ENCODE data around the gene TP53TG3D.
"Not testable (repeated sequence)": the region's sequence is repeated elsewhere in the genome, so short reads cannot be mapped to it uniquely, and the experiment has no call there.

The TP53TG3D gene

DNA sequence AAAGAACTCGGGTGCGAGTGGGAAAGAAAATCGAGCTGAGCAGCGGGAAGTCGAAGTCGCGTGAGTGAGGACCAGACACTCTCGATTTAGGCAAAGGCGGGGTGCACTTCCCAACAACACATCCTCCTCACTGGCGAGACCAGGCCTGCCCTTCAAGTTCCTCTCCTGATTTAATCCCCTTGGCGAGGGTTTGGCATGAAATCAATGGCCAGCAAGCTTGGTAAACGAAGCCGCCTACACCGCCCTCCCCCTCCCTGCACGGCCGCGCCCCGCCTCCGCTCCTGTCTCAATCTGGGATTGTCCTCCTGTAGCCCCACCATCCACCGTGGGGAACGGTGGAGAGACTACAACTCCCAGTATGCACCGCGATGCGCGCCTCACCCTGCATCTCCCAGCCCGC, at the start of gene TP53TG3D:
TSS of gene TP53TG3D (plus strand) at position 301 of the 400 bp plus-strand sequence. CDS start at position 369, 68 bp downstream.
- DNase-seq (ENCODE audit: low read depth) = not testable (repeated sequence)

- not testable (repeated sequence) for DNase-seq (ENCODE audit: low read depth)
Observed at GRCh38 chr16:32253507-32253906, 421 bp downstream of the TP53TG3D start.

- not testable (repeated sequence) for DNase-seq (ENCODE audit: low read depth)
Observed at GRCh38 chr16:32261526-32261925, 8.4 kb downstream of the TP53TG3D start.

DNA sequence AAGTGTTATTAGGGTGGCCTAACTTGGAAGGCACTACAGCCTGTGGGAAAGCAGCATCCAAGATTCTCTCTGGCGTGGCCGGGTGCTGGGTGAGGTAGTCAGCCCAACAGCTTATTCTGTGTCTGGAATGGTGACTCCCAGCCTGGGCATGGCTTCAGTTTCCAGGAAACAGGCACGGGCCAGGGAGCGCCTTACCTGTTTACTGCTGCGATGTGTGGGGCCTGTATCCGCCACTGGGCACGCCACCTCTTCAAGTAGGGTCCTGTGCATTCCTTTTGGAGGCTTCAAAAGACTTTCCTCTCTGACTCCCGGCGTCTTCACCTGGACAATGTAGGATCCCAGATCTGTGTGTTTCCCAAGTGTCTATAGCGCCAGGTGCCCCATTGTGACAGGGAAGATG, 10.5 kb downstream of the TP53TG3D start:
- not testable (repeated sequence) for DNase-seq (ENCODE audit: low read depth)

- not testable (repeated sequence) for DNase-seq (ENCODE audit: low read depth)
Observed at GRCh38 chr16:32281910-32282309, 28.8 kb downstream of the TP53TG3D start.

DNA sequence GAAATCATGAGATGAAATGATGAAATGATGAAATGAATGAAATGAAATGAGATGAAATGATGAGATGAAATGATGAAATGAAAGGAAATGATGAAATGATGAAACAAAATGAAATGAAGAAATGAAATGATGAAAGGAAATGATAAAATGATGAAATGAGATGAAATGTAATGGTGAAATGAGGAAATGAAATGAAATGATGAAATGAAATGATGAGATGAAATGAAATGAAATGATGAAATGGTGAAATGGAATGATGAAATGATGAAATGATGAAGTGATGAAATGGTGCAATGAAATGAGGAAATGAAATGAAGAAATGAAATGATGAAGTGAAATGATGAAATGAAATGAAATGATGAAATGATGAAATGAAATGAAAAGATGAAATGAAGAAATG, 29.9 kb downstream of the TP53TG3D start:
- not testable (repeated sequence) for DNase-seq (ENCODE audit: low read depth)

DNA sequence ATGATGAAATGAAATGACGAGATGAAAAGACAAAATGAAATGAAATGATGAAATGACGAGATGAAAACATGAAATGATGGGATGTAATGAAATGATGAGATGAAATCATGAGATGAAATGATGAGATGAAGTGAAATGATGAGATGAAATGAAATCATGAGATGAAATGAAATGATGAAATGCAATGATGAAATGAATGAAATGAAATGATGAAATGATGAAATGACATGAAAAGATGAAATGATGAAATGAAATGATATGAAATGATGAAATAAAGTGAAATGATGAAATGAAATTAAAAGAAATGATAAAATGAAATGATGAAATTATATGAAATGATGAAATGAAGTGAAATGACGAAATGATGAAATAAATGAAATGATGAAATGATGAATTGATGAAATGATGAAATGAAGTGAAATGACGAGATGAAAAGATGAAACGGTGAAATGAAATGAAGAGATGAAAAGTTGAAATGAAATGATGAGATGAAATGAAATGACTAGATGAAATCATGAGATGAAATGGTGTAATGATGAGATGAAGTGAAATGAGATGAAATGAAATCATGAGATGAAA, 30.9 kb downstream of the TP53TG3D start:
- not testable (repeated sequence) for DNase-seq (ENCODE audit: low read depth)

GRCh38 chr16:32284800-32285796, 32.0 kb downstream of the TP53TG3D start:
- DNase-seq (ENCODE audit: low read depth) = not testable (repeated sequence)

DNA sequence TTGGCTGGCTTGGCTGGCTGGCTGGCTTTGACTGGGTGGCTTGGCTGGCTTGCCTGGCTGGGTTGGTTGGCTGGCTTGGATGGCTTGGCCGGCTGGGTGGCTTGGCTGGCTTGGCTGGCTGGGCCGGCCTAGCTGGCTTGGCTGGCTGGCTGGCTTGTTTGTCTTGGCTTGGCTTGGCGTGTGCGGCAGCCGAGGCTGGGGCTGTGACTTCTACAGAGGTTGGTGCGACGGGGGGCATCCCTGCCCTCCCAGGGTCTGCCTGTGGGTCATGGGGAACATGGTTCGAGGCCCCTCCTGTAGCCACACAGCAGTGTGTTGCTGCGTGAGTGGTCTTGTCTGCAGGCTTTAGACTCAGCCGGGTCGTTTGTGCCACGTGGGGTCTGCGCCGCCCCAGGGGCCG, 33.1 kb downstream of the TP53TG3D start:
- not testable (repeated sequence) for DNase-seq (ENCODE audit: low read depth)

- DNase-seq (ENCODE audit: low read depth) = not testable (repeated sequence)
Observed at GRCh38 chr16:32287743-32288142, 34.7 kb downstream of the TP53TG3D start.

GRCh38 chr16:32289197-32289596, 36.1 kb downstream of the TP53TG3D start:
- DNase-seq (ENCODE audit: low read depth) = not testable (repeated sequence)

DNA sequence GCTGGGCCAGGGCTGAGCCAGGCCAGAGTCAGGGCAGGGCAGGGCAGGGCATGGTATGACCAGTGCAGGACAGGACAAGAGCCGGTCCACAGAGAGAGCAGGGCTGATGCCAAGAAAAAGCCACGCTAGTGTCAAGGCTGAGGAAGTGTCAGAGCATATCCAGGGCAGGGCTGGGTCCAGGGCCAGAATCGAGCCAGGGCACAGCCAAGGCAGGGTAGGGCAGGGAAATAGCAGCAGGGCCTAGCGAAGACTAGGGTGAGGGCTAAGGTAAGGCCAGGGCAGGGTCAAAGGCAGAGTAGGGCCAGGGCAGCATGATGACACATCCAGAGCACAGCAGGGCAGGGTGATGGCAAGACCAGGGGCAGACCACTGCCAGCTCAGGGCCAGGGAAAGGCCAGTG, 49.7 kb downstream of the TP53TG3D start:
- DNase-seq (ENCODE audit: low read depth) = not testable (repeated sequence)
